Frontal cortex (tissue), 4 donors: ENCODE results near the gene CARM1. TPM values are rescaled to one million over a fixed set of nuclear protein-coding genes. Genes with fewer than 3 reads are reported as not detected.

Experiments used
- DNase-seq, 2 donors: peaks; one replicate each; pipeline ENCODE4 v3.0.0; 2012; ENCODE audit warnings: low spot score in 2 of 2
- FAIRE-seq: peaks from 2 replicates; lab custom pipeline; 2012; peaks lifted over from hg19 to GRCh38; lab: Jason Lieb, UNC
- small RNA-seq: library from RNA; depleted of rRNA; stranded (forward); fragments of <200 nt; gene quantifications from one replicate; pipeline ENCODE3, GENCODE V24; 2014
- total RNA-seq: library from RNA; depleted of rRNA; stranded (reverse); fragments of >200 nt; gene quantifications from one replicate; pipeline ENCODE4 v1.2.3, GENCODE V29; 2014
- donor health status: control.
- donor health status: control.
- donor health status: control.

Gene CARM1
- total RNA-seq, 1 donor from 2014 or later = 18.8 TPM

DNA sequence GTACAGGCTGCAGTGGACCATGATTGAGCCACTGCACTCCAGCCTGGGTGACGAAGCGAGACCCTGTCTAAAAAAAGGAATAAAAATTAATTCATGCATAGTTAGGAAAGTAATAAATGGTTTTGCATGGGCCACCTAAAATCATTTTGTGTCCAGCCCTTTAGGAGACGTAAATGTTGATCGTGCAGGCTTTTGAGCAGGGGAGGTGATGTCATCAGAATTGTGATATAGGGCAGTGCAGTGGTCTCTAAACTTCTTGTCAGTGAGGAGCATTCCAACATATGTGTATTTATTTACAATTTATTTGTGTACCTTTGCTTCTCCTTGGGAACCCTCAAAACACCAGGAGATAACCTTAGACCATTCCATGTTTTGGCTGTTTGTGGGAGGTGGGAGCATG is 92.5 kb downstream of the CARM1 start:
- FAIRE-seq = no peak
- DNase-seq = no peak

DNA sequence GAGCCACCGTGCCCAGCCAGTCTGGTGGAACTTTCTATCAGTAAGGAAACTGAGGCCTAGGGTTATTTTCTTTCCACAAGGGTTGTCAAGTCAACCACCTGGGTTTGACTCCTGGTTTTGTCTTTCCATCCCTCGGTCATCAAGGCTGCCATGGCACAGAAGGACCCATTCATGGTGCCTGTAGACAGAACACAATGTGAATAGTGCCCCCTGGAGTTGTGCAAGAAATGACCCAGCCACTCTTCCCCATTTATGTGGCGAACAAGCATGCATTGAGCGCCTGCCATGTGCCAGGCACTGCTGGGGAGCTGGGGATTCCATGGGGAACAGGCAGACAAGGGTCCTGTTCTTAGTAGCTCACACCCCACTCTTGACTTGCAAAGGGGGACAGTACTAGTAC is 93.5 kb downstream of the CARM1 start:
- DNase-seq (no peak), FAIRE-seq (no peak)

DNA sequence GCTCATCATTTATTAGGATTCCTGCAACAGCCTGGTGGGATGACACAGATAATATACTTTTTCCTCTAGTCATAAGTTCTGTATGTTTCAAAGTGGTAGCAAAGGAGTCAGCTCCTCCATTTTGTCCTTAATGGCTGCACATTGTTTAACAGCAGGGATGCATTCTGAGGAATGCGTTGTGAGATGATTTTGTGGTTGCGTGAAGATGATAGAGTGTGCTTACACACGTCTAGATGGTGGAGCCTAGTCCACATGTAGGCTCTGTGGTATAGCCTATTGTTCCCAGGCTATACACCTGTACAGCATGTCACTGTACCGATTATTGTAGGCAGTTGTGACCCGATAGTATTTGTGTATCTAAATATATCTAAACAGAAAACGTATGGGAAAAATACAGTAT is 94.0 kb downstream of the CARM1 start:
- no peak for FAIRE-seq
- DNase-seq = no peak

DNA sequence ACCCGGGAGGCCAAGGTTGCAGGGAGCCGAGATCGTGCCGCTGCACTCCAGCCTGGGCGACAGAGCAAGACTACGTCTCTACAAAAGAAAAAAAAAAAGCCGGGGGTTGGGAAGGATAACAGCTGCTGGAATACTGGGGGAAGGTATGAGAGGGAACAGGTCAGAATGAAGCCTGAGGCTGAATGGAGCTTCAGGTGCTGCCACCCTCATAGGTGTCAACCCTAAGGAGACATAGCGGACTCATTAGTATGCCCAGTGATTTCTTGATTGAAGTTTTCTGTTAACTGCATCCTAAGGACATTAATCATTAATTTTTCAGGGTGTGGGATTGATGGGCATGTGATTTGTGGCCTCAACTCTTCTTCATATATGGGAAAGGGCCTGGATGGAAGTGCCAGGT is 95.5 kb downstream of the CARM1 start:
- DNase-seq = no peak
- FAIRE-seq = no peak

DNA sequence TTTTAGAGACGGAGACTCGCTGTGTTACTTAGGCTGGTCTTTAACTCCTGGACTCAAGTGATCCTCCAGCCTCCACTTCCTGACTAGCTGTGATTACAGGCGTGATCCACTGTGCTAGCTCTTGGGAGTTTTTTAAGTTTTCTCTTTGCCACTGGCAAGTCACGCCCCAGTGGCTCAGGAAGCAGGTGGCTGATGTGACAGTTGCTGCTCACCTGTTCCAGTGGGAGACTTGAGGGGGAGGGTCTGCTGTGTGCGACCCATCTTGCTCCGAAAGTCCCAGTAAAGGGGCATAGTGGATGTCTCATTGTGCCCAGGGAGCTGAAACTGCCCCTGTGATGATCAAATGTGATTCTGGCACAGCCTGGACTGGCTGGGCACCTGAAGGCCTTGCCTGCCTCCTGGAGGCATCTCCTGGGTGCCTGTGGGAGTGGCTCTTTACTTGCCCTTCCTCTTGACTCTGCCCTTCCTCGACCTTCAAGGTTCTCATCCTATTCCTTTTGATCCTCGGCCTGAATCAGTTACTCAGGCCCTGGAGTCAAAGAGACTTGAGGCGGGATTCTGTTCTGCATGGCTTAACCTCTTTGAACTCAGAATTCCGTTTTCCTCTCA is 97.3 kb downstream of the CARM1 start:
- no peak for DNase-seq
- no peak for FAIRE-seq

DNA sequence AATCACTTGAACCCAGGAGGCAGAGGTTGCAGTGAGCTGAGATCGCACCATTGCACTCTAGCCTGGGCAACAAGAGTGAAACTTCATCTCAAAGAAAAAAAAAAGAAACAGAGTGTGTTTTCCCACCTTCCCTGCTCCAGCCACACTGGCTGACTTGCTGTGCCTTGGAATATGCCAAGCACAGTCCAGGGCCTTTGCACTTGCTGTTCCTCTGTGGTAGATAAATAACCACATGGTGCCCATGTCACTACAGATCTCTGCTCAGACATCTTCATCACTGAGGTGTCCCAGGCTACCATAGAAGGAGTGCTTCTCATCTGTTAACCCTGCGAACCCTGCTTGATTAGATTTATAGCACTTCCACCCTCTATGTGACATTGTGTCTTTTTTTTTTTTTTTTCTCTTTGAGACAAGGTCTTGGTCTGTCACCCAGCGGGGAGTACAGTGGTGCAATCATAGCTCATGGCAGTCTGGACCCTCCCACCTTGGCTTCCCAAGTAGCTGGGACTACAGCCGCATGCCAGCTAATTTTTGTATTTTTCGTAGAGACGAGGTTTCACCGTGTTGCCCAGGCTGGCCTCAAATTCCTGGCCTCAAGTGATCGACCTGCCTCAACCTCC is 99.9 kb downstream of the CARM1 start:
- FAIRE-seq = no peak

More for the DNA sequence above, 99.9 kb downstream of the CARM1 start:
- DNase-seq = no peak

Small RNA genes lying within 50 kb of the gene (small RNA-seq; reads per million reads assigned to genes)
- gene MIR6793 = not detected

Other genes starting within 250 kb of the CARM1 start
- 18.8 TPM for gene SLC44A2, start 246.0 kb upstream of the CARM1 start, total RNA-seq
- 132 TPM for gene ILF3, start 217.2 kb upstream of the CARM1 start, total RNA-seq
- gene QTRT1, start 170.1 kb upstream of the CARM1 start, total RNA-seq = 31.8 TPM
- gene DNM2, start 153.5 kb upstream of the CARM1 start, total RNA-seq = 38.3 TPM
- gene TMED1, start 35.3 kb upstream of the CARM1 start, total RNA-seq = 11.8 TPM
- gene C19orf38, start 23.1 kb upstream of the CARM1 start, total RNA-seq = 0.82 TPM
- gene YIPF2, start 57.1 kb downstream of the CARM1 start, total RNA-seq = 35.9 TPM
- 41.6 TPM for gene TIMM29, start 57.3 kb downstream of the CARM1 start, total RNA-seq
- 85.2 TPM for gene SMARCA4, start 89.5 kb downstream of the CARM1 start, total RNA-seq
- 28.5 TPM for gene LDLR, start 217.9 kb downstream of the CARM1 start, total RNA-seq